ENCODE data around the gene HAUS8.
"Not testable (repeated sequence)": the region's sequence is repeated elsewhere in the genome, so short reads cannot be mapped to it uniquely, and the experiment has no call there.

Gene HAUS8

GRCh38 chr19:17035842-17036424 is 39.3 kb downstream of the HAUS8 start:
- no peak for DNase-seq (ENCODE audit: low read depth)

GRCh38 chr19:17031741-17032140 is 43.5 kb downstream of the HAUS8 start:
- no peak for DNase-seq (ENCODE audit: low read depth)

- DNase-seq (ENCODE audit: low read depth) = no peak
Observed at GRCh38 chr19:17027535-17027975, 47.7 kb downstream of the HAUS8 start.

DNA sequence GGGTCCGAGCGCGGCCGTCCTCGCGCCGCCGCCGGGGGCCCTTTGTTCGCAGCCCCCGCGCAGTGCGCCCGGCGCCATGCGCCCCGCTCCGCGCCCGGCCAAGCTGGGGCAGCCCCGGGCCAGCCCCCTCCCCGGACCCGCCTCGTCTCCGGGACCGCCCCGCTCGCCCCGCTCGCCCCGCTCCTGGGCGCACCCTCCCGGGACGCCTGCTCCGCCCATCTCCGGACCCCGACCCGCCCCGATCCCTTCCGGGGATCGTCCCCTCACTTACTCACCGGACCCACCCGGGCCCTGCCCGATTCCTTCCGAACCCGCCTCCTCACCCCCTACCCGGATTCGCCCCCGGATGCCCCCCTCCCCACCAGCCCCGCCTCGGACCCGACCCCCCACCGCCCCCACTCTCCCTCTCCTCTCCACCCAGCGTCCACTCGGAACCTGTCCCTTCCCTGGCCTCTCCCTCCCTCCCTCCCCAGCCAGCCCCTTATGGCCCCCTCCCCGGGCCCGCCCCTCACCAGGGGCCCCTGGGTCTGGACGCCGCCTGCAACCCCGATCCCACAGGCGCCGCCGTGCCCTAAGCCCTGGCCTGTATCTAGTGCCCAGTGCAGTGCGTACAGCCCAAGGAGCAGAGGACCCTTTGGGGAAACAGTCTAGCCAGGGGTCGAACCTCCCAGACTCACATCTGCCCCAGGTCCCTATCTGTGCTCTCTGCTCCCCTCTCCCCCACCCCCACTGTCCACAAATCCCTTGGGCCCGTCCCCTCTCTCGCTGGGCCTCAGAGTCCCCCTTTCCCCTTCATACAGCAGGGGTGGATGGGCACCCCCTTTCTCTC is 48.3 kb downstream of the HAUS8 start, which contains the start of gene CPAMD8:
Gene CPAMD8, minus strand, starts transcription at position 105 of the 829 bp plus-strand sequence. CDS start 168 bp downstream, outside the sequence.
- no peak for DNase-seq (ENCODE audit: low read depth)

- DNase-seq (ENCODE audit: low read depth) = no peak
Observed at GRCh38 chr19:17025991-17026658, 49.1 kb downstream of the HAUS8 start.

- no peak for DNase-seq (ENCODE audit: low read depth)
Observed at GRCh38 chr19:17025361-17025760, 49.9 kb downstream of the HAUS8 start.

DNA sequence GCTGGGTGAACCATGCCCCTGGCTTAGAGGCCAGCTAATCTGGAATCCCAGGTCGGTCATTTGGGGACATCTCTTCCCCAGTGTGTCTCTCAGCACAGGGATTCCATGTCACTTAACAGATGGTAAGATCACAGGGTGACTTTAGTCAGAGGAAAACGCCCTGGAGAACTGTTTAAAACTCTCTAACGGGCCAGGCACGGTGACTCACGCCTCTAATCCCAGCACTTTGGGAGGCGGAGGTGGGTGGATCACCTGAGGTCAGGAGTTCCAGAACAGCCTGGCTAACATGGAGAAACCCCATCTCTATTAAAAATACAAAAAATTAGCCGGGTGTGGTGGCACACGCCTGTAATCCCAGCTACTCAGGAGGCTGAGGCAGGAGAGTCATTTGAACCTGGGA is 50.3 kb downstream of the HAUS8 start:
- DNase-seq (ENCODE audit: low read depth) = not testable (repeated sequence)

- no peak for DNase-seq (ENCODE audit: low read depth)
Observed at GRCh38 chr19:17023805-17024204, 51.4 kb downstream of the HAUS8 start.

DNA sequence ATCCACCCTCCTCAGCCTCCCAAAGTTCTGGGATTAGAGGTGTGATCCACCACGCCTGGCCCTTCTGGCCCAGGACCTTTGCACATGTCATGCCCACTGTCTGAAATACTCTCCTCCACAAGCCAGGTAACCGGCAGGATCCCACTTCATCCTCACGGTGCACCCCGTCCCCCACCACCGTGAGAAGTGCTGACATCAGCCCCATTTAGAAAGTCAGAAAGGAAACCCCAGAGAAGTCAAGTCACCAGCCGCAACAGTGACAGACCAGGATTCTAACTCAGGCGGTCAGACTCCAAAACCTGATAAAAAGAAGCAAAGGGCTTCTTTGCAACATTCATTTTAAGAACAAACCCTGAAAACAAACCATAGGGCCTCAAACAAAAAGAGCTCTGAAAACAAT is 52.5 kb downstream of the HAUS8 start:
- no peak for DNase-seq (ENCODE audit: low read depth)

GRCh38 chr19:17021793-17022590 is 53.3 kb downstream of the HAUS8 start:
- no peak for DNase-seq (ENCODE audit: low read depth)

DNA sequence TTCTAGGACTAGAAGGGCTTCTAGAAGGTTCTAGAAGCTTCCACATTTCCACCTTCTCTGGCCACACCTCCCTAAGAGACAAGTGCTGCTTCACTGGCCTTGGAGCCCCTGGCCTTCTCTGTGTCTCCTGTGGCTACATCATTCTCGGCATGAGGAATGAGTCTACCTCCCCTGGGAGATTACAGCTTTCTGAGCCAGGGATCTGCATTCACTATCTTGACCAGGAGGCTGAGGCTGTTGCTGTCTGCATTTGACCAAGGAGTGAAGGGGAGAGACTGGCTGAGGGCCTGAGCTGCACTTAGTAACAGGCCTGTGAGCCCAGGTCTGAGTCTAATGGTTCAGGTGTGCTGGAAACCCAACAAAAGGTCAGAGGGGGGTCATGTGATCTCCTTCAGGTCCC is 53.9 kb downstream of the HAUS8 start:
- DNase-seq (ENCODE audit: low read depth) = no peak

DNA sequence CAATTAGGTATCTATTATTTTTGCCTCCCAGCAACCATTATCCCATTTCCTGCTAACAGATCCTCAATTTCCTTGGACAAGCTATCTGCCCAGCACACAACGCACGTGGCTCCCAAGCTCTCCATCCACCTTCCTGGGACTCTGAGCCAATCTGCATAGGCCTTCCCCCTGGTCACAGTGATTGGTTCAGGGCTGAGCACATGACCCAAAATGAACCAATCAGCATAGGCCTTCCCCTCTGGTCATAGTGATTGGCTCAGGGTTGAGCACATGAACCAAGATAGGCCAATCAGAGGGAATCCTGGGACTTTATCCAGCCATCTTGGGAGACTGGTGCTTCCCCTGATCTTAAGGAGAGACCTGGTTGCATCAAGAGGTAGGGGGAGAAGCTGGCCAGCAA is 54.4 kb downstream of the HAUS8 start:
- DNase-seq (ENCODE audit: low read depth) = no peak

- DNase-seq (ENCODE audit: low read depth) = no peak
Observed at GRCh38 chr19:17020385-17020784, 54.9 kb downstream of the HAUS8 start.

DNA sequence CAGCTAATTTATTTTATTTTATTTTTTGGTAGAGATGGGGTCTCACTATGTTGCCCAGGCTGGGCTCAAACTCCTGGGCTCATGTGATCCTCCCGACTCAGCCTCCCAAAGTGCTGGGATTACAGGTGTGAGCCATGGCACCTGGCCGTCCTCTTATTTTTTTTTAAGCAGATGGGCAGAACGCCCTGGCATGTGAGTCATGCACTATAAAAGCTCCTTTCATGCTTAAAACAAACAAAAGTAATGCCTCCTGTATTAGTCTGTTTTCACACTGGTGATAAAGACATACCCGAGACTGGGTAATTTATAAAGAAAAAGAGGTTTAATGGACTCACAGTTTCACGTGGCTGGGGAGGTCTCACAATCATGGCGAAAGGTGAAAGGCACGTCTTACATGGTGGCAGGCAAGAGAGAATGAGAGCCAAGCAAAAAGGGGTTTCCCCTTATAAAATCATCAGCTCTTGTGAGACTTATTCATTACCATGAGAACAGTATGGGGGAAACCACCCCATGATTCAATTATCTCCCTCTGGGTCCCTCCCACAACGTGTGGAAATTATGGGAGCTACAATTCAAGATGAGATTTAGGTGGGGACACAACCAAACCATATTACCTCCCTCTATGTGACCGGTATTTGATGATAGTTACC is 60.9 kb downstream of the HAUS8 start:
- not testable (repeated sequence) for DNase-seq (ENCODE audit: low read depth)

DNA sequence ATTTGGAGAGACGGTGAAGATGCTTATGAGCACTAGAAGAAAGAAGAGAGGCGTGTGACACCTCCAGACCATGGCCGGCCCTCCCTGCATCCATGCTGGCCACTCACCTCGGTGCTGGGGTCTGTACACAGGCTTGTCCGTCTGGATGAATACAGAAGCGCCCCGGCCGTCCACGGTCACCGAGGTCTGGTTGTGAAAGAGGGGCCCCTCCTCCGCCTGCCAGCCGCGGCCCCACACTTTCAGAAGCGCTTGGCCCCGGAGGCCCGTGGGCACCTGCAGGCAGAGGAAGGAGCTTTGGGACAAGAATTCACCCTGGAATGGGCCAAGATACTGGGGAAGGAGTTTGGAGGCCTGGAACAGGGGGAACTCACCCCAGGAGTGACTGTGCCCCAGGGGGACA is 63.8 kb downstream of the HAUS8 start:
- no peak for DNase-seq (ENCODE audit: low read depth)

- no peak for DNase-seq (ENCODE audit: low read depth)
Observed at GRCh38 chr19:17006579-17006978, 68.7 kb downstream of the HAUS8 start.

- no peak for DNase-seq (ENCODE audit: low read depth)
Observed at GRCh38 chr19:17005000-17005399, 70.3 kb downstream of the HAUS8 start.

DNA sequence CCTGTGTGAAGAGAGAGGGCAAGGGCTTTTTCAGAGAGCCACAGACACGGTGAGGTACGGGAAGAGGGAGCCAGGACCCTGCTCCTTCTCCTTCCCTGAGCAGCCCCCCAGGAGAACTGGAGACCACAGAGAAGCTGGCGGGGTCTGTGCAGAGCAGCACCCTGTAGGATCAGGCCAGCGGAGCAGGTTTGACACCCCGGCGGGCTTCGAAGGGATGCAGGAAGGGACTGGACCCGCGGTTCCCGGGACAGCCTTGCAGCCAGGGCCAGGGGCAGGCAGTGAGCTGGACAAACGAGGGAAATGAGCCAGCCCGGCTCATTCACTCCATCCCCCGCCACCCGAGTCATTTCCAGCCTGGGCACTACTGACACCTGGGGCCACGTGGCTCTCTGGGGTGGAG is 70.9 kb downstream of the HAUS8 start:
- DNase-seq (ENCODE audit: low read depth) = no peak

DNA sequence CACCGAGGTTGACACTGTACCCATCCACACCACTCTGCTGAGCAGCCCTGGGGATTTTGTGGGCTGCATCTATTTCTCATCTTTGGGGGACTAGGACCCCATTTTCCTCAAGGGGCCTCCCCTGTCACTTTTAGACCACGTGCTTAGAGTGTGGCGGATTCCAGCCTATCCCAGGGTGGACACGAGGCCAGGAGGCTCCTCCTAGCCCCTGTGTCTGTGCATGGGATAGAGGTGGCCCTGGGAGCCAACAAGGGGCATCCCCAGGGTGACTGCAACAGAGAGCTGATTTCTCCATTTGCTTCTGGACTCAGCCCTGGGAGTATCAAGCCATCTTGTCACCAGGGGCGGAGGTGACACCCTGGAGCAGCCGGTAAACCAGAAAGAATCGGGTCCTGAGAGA is 72.8 kb downstream of the HAUS8 start:
- DNase-seq (ENCODE audit: low read depth) = no peak

DNA sequence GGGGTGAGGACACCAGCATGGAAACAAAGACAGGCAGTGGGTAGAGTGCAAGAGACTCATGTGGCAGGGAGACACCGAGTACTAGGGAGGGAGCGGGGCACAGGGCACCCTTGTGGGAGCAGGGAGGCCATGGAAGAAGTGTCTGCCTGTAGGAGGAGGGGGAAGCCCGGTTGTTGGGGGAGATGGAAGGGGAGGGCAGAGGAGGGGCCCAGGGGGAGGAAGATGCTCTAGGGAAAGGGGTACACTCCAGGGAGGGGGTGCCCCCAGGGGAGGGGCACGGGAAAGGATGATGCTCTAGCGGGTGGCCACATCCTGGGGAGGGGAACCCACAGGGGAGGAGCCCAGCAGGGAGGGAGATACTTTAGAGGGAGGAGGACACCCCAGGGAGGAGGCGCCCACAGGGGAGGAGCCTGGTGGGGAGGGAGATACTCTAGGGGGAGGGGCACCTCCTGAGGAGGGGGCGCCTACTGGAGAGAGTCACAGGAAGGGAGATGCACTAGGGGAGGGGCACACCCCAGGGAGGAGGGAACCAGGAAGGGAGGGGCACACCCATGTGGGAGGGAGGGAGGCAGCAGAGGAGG is 73.6 kb downstream of the HAUS8 start:
- peak; percentile 65 for DNase-seq (ENCODE audit: low read depth)

All from activated T-helper 1 cell treated with Interleukin-2 at 50 U/mL for 16 hours (primary cell).